Dendritic cell treated with granulocyte-macrophage colony-stimulating factor and Interleukin-4, amounts not matched to agents 40 ng/mL and 50 ng/mL, for 4 days (primary cell): Measurements from ENCODE around the gene RANBP10.
"Not testable (repeated sequence)": the region's sequence is repeated elsewhere in the genome, so short reads cannot be mapped to it uniquely, and the experiment has no call there.

Experiments
- H3K27ac Mint-ChIP-seq: one replicate; pipeline ENCODE4 v1.8.0; 2022; ENCODE audit warnings: mild to moderate bottlenecking, mixed read lengths
- H3K27me3 Mint-ChIP-seq: one replicate; pipeline ENCODE4 v1.8.0; 2022; ENCODE audit warnings: mild to moderate bottlenecking, mixed read lengths
- H3K36me3 Mint-ChIP-seq: one replicate; pipeline ENCODE4 v1.8.0; 2022; ENCODE audit warnings: low read depth, mixed read lengths
- H3K4me1 Mint-ChIP-seq: one replicate; pipeline ENCODE4 v1.8.0; 2022; ENCODE audit warnings: low read depth, mixed read lengths
- H3K4me3 Mint-ChIP-seq: one replicate; pipeline ENCODE4 v1.8.0; 2022; ENCODE audit warnings: mild to moderate bottlenecking, moderate library complexity, mixed read lengths
- H3K9me3 Mint-ChIP-seq: one replicate; pipeline ENCODE4 v1.8.0; 2022; ENCODE audit warnings: mixed read lengths
- intact Hi-C: fragments of 100-400 bp; cut with micrococcal nuclease; formaldehyde crosslinking; loops from one replicate; pipeline ENCODE4 v1.15.0; 2022

Gene RANBP10

GRCh38 chr16:67841816-67842508 is 35.6 kb upstream of the RANBP10 start, which contains the start of gene THAP11:
Gene THAP11 (plus strand): TSS chr16:67842320. CDS start chr16:67842555, 235 bp downstream.
- H3K36me3 Mint-ChIP-seq = peaks cover 19% of the 10 kb centered on the region

DNA sequence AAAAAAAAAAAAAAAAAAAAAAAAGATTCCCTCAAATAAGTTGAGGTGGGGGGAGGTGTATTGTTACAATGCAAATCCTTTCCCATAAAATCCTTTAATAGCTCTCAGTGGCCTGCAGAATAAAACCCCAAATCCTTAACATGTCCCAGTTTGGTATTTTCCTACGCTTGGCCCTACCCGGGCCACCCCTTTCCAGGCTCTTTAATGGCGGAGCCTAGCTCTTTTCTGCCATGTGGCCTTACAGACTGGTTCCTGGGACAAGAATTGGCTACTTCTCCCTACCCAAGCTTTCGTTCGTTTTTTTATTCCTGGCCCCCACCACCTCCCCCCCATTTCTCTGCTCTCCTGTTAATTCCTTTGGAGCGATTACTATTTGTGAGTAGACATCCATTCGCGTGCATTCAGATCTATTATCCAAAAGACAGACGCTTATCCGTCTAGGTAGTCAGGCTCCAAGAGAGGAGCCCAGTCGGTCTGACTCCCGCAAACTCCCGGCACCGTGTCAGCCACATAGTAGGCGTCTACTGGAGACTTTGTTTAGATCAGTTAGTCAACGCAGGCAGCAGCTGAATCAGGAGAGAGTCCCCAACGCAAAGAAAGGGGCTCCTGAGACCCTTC is 34.9 kb upstream of the RANBP10 start:
- Mint-ChIP-seq H3K36me3 (peaks cover 19% of the 10 kb centered on the region), H3K4me3 (peak overlapping the region; percentile 84), H3K9me3 (no peaks in the 10 kb centered on the region), H3K27ac (peak overlapping the region; percentile 97), H3K4me1 (peaks cover 36% of the 10 kb centered on the region), H3K27me3 (no peaks in the 10 kb centered on the region)
- intact Hi-C loops = no loop called here

More at GRCh38 chr16:67841816-67842508, 35.6 kb upstream of the RANBP10 start, which contains the start of gene THAP11:
- Mint-ChIP-seq H3K27ac (peak within 1 kb of the TSS; percentile 97), H3K27me3 (no peaks in the 10 kb centered on the region), H3K4me3 (peak within 1 kb of the TSS; percentile 97), H3K9me3 (no peaks in the 10 kb centered on the region), H3K4me1 (peaks cover 36% of the 10 kb centered on the region)
- intact Hi-C loops = loop anchor here (1.0 kb wide), 1 partner anchor 8 kb away; no protein-coding TSS in a partner anchor

DNA sequence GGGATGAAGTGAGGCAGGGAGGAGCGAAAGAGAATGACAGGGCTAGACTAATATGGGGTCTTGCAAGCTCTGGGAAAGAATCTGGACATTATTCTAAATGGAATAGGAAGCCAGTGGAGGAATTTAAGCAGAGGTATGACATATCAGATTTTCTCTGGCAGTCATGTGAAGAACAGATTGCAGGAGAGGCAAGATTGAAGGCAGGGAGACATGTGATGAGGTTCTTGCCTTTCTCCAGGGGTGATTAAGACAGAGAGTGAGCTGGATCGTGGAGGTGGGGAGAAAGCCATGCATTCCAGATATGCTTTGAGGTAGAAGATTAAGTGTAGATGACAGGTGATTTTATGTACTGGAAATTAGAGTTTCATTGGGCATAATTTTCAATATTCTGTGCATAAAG is 31.5 kb upstream of the RANBP10 start:
- H3K27ac Mint-ChIP-seq = no peak overlapping the region
- H3K4me1 Mint-ChIP-seq = peaks cover 14% of the 10 kb centered on the region
- no peaks in the 10 kb centered on the region for H3K27me3 Mint-ChIP-seq
- peaks cover 10% of the 10 kb centered on the region for H3K36me3 Mint-ChIP-seq
- H3K4me3 Mint-ChIP-seq = no peak overlapping the region
- no peaks in the 10 kb centered on the region for H3K9me3 Mint-ChIP-seq
- intact Hi-C loops = no loop called here

DNA sequence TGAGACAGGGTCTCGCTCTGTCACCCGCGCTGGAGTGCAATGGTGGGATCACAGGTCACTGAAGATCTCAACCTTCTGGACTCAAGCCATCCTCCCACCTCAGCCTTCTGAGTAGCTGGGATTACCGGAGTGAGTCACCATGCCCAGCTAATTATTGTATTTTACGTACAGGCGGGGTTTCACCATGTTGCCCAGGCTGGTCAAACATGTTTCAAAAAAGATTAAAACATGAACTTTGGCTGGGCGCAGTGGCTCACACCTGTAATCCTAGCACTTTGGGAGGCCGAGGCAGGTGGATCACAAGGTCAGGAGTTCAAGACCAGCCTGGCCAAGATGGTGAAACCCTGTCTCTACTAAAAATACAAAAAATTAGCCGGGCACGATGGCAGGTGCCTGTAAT is 30.8 kb upstream of the RANBP10 start:
- intact Hi-C loops = not testable (repeated sequence)
- H3K4me1 Mint-ChIP-seq = peaks cover 16% of the 10 kb centered on the region

DNA sequence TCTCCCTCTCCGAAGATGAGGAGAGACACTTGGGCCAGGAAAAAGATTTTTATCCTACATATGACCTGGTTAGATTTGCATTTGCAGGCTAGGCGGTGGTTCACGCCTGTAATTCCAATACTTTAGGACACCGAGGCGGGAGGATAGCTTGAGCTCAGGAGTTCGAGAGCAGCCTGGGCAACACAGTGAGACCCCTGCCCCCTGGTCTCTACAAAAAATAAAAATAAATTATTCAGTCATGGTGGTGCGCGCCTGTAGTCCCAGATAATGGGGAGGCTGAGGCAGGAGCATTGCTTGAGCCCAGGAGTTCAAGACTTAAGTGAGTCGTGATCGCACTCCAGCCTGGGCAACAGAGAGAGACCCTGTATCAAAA is 27.9 kb upstream of the RANBP10 start:
- Mint-ChIP-seq H3K4me3 (no peak overlapping the region), H3K27ac (no peak overlapping the region), H3K4me1 (peaks cover 17% of the 10 kb centered on the region), H3K27me3 (no peaks in the 10 kb centered on the region), H3K36me3 (peaks cover 35% of the 10 kb centered on the region), H3K9me3 (no peaks in the 10 kb centered on the region)
- intact Hi-C loops = loop anchor here (1.0 kb wide), 1 partner anchor 8 kb away; the partner anchor contains the start of gene THAP11

More for the DNA sequence above, 30.8 kb upstream of the RANBP10 start:
- not testable (repeated sequence) for H3K36me3 Mint-ChIP-seq, H3K4me3 Mint-ChIP-seq, H3K27ac Mint-ChIP-seq, H3K27me3 Mint-ChIP-seq, H3K9me3 Mint-ChIP-seq

DNA sequence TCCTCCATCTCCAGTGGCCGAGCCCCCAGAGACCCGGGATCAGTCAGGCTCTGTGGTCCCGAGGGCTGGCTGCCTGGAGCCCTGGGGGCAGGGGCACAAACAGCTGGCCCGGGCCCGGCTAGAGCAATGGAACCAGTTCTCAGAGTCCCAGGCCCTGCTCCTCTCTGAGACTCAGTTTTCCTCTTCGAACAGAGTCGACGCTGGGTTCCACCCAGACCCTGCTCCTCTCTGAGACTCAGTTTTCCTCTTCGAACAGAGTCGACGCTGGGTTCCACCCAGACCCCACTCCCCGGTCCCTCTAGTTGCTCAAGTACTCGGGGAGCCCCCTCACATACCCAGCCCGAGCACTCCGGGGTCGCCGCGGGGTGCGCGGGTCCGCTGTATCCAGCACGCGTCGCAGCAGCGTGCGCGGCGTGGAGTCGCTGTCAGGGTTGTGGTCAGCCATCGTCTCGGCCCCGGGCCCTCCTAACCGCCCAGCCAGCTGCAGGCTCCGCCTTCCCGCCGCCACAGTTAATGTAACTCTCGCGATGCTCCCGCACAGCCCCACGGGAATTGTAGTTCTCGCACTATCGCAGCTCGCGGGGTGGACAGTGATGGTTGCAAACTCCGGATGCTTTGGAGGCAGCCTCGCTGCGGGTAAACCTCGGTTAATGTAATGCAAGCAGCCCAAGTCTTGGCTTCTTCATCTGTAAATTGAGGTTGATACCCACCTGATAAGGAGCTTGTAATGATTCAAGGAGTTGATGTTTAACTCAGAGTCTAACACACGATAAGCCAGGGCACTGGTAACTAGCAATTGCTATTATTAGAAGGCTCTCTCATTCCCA is 27.3 kb upstream of the RANBP10 start:
- H3K36me3 Mint-ChIP-seq = peaks cover 41% of the 10 kb centered on the region
- intact Hi-C loops = loop anchor here (1.0 kb wide), 2 partner anchors 9 to 27 kb away; partner anchors contain the start of genes RANBP10, THAP11 and TSNAXIP1
- no peaks in the 10 kb centered on the region for H3K27me3 Mint-ChIP-seq
- H3K27ac Mint-ChIP-seq = peak overlapping the region; percentile 92
- H3K4me1 Mint-ChIP-seq = peaks cover 17% of the 10 kb centered on the region
- H3K9me3 Mint-ChIP-seq = no peaks in the 10 kb centered on the region
- H3K4me3 Mint-ChIP-seq = peak overlapping the region; percentile 98

GRCh38 chr16:67833030-67833414 is 26.7 kb upstream of the RANBP10 start:
- H3K9me3 Mint-ChIP-seq = no peaks in the 10 kb centered on the region
- H3K36me3 Mint-ChIP-seq = peaks cover 47% of the 10 kb centered on the region
- peaks cover 17% of the 10 kb centered on the region for H3K4me1 Mint-ChIP-seq
- H3K27ac Mint-ChIP-seq = peak overlapping the region; percentile 92
- H3K27me3 Mint-ChIP-seq = no peaks in the 10 kb centered on the region
- intact Hi-C loops = loop anchor here (1.0 kb wide), 1 partner anchor 27 kb away; the partner anchor contains the start of genes RANBP10 and TSNAXIP1
- peak overlapping the region; percentile 98 for H3K4me3 Mint-ChIP-seq

- no peak overlapping the region for H3K27ac Mint-ChIP-seq
- intact Hi-C loops = no loop called here
- H3K4me3 Mint-ChIP-seq = no peak overlapping the region
These were observed 22.3 kb upstream of the RANBP10 start for GRCh38 chr16:67828651-67829050.

GRCh38 chr16:67825906-67826305 is 19.5 kb upstream of the RANBP10 start:
- Mint-ChIP-seq H3K4me1 (no peaks in the 10 kb centered on the region), H3K4me3 (no peak overlapping the region), H3K36me3 (peaks cover 44% of the 10 kb centered on the region), H3K27me3 (no peaks in the 10 kb centered on the region), H3K27ac (no peak overlapping the region), H3K9me3 (no peaks in the 10 kb centered on the region)
- intact Hi-C loops = no loop called here

More at GRCh38 chr16:67828651-67829050, 22.3 kb upstream of the RANBP10 start:
- Mint-ChIP-seq H3K4me1 (peaks cover 15% of the 10 kb centered on the region), H3K36me3 (peaks cover 61% of the 10 kb centered on the region), H3K27me3 (no peaks in the 10 kb centered on the region), H3K9me3 (no peaks in the 10 kb centered on the region)

DNA sequence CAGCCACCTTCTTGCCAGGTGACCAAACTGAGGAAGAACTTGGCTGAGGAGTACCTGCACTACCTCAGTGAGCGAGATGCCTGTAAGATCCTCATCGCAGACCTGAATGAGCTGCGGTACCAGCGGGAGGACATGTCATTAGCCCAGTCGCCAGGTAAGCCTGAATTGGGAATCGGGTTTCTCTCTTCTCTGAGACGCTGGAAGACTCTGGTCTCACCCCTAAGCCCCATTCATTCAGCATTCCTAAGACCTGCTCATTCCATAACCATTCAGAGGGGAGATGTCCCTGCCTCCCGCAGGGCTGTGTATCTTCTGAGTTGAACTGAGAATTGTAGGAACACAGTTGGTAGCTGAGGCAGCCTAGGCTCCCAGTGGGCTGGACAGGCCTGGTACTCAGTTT is 18.8 kb upstream of the RANBP10 start:
- no peaks in the 10 kb centered on the region for H3K9me3 Mint-ChIP-seq
- intact Hi-C loops = no loop called here
- H3K4me3 Mint-ChIP-seq = no peak overlapping the region
- no peak overlapping the region for H3K27ac Mint-ChIP-seq
- H3K36me3 Mint-ChIP-seq = peaks cover 37% of the 10 kb centered on the region
- no peaks in the 10 kb centered on the region for H3K4me1 Mint-ChIP-seq
- no peaks in the 10 kb centered on the region for H3K27me3 Mint-ChIP-seq

- Mint-ChIP-seq H3K36me3 (peaks cover 12% of the 10 kb centered on the region), H3K27me3 (no peaks in the 10 kb centered on the region), H3K4me1 (no peaks in the 10 kb centered on the region), H3K27ac (no peak overlapping the region), H3K4me3 (no peak overlapping the region), H3K9me3 (no peaks in the 10 kb centered on the region)
- intact Hi-C loops = no loop called here
These were observed 16.2 kb upstream of the RANBP10 start for GRCh38 chr16:67822511-67822910.

DNA sequence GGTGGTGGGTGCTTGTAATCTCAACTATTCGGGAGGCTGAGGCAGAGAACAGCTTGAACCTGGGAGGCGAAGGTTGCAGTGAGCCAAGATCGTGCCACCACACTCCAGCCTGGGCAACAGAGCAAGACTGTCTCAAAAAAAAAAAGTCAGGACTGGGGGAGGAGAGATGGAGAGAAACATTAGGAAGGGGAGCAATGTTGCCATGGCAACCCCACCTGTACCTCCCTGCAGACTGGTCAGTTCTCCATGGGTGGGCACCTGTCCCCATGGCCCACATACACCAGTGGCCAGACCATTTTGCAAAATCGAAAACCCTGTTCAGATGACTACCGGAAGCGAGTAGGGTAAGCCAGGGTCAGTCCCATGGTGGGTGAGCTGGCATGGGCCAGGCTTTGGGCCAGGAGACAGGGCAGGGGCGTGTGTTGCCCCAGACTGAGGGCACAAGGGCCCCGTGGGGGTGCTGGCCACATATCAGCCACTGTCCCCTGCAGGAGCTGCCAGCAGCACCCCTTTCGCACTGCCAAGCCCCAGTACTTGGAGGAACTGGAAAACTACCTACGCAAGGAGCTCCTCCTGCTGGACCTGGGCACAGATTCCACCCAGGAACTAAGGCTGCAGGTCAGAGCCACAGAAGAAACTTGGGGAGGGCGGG is 14.4 kb upstream of the RANBP10 start:
- Mint-ChIP-seq H3K9me3 (no peaks in the 10 kb centered on the region), H3K27ac (no peak overlapping the region), H3K4me3 (no peak overlapping the region), H3K36me3 (no peaks in the 10 kb centered on the region), H3K27me3 (no peaks in the 10 kb centered on the region), H3K4me1 (peaks cover 5% of the 10 kb centered on the region)
- intact Hi-C loops = no loop called here

DNA sequence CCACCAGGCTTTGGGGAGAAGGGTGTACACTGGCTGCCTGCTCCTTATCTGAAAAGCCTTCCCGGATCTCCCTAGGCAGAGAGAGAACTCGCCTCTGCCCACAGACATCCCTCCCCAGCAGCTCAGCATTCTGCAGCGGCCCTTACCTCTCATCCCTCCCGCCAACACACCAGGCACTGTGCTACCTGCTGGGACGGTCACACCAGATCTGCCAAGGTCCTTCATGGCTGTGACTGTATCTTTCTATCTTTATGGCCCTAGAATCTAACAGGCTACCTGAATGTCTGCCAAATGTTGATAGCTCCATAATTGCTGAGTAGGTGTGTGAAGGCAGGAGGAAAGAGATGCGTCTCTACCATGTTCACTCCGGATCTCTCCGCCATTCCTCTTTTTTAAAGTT is 8.2 kb upstream of the RANBP10 start:
- H3K4me3 Mint-ChIP-seq = no peak overlapping the region
- H3K9me3 Mint-ChIP-seq = no peaks in the 10 kb centered on the region
- H3K27me3 Mint-ChIP-seq = peaks cover 2% of the 10 kb centered on the region
- H3K27ac Mint-ChIP-seq = no peak overlapping the region
- H3K4me1 Mint-ChIP-seq = peaks cover 5% of the 10 kb centered on the region
- no peaks in the 10 kb centered on the region for H3K36me3 Mint-ChIP-seq
- intact Hi-C loops = loop anchor here (10.0 kb wide), 1 partner anchor 250 kb away; no protein-coding TSS in a partner anchor
